ENCODE measurements around the gene CRISPLD2. TPM values are rescaled to one million over a fixed set of nuclear protein-coding genes. Genes with fewer than 3 reads are reported as not detected.

CRISPLD2 gene, protein sequence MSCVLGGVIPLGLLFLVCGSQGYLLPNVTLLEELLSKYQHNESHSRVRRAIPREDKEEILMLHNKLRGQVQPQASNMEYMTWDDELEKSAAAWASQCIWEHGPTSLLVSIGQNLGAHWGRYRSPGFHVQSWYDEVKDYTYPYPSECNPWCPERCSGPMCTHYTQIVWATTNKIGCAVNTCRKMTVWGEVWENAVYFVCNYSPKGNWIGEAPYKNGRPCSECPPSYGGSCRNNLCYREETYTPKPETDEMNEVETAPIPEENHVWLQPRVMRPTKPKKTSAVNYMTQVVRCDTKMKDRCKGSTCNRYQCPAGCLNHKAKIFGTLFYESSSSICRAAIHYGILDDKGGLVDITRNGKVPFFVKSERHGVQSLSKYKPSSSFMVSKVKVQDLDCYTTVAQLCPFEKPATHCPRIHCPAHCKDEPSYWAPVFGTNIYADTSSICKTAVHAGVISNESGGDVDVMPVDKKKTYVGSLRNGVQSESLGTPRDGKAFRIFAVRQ
- total RNA-seq: 100 to 1,000 TPM; 174 to 411 (median 219) TPM

DNA sequence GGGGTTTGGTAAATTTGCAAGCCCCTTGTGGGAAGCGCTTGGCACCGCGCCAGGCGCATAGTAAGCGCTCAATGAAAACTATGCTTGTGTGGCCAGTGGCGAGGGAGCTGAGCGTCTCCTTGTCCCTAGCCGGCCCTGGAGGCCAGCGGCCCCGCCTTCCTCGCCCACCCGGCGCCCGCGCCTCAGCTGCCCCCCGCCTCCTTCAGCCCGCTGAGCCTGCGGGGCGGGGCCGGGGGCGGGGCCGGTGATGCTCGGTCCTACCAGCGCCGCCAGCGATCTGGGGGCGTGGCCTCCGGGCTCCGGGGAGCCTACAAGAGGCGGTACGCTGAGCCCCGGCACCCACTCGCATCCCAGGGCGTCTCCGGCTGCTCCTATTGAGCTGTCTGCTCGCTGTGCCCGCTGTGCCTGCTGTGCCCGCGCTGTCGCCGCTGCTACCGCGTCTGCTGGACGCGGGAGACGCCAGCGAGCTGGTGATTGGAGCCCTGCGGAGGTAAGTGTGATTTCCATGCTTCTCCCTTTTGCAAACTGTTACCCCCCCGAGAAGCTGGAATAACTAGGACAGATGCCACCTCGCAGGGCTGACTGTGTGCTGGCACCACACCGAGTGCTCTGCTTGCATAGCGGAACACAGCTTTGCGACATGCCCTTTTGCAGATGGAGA, at the start of gene CRISPLD2:
Gene CRISPLD2, plus strand, starts transcription at position 342 of the 661 bp plus-strand sequence. CDS start 18,511 bp downstream, outside the sequence.
- Histone ChIP-seq H3K4me1 (peaks cover 0 to 56% (median 23%) of the 10 kb centered on the region in 3 donors), H3K27ac (peak within 1 kb of the TSS; percentile 79 to 97 (median 94)), H3K27me3 (no peaks in the 10 kb centered on the region), H3K9me3 (no peaks in the 10 kb centered on the region), H3K4me3 (peak within 1 kb of the TSS; percentile 86 to 92), H3K36me3 (no peaks in the 10 kb centered on the region)
- ATAC-seq: peak; percentile 90
- TF ChIP-seq, protein P1, sequence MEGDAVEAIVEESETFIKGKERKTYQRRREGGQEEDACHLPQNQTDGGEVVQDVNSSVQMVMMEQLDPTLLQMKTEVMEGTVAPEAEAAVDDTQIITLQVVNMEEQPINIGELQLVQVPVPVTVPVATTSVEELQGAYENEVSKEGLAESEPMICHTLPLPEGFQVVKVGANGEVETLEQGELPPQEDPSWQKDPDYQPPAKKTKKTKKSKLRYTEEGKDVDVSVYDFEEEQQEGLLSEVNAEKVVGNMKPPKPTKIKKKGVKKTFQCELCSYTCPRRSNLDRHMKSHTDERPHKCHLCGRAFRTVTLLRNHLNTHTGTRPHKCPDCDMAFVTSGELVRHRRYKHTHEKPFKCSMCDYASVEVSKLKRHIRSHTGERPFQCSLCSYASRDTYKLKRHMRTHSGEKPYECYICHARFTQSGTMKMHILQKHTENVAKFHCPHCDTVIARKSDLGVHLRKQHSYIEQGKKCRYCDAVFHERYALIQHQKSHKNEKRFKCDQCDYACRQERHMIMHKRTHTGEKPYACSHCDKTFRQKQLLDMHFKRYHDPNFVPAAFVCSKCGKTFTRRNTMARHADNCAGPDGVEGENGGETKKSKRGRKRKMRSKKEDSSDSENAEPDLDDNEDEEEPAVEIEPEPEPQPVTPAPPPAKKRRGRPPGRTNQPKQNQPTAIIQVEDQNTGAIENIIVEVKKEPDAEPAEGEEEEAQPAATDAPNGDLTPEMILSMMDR (IDR thresholded peaks at IDR 0.05): peak in 2 of 4 experiments; percentile 6 to 9
- TF ChIP-seq EP300 (IDR thresholded peaks at IDR 0.05) (no peak), POLR2A (IDR thresholded peaks at IDR 0.05) (peak; percentile 99 to 100), POLR2AphosphoS5 (IDR thresholded peaks at IDR 0.05) (peak; percentile 100)
- WGBS, 2 donors (ENCODE audit: low coverage in 1 of 2): no CpG with 5 or more reads among the region's 53 CpGs

DNA sequence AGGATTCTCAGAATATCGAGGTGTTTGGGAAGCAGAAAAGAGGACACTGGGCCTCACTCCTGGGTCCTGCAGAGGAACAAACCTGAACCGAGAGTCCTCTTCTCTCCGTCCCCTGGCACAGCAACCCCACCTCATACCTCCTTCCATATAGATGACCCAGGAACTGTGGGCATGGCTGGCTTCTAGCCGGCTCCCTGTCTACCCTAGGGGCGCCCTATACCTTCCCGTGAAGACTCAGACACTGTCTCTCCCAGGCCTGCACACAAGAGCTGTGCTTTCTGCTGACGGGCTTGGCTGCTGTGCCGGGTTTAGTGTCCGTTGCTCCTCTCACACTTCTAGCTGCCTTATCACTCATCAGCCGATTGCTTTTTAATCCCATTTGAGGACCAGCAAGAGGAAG, 46.5 kb upstream of the CRISPLD2 start:
- TF ChIP-seq, protein P1 (IDR thresholded peaks at IDR 0.05): no peak
- no peak for TF ChIP-seq POLR2AphosphoS5 (IDR thresholded peaks at IDR 0.05)
- ATAC-seq: no peak
- peaks cover 0 to 6% (median 0%) of the 10 kb centered on the region in 3 donors for H3K4me1 ChIP-seq
- no peaks in the 10 kb centered on the region for H3K9me3 ChIP-seq
- no peak overlapping the region for H3K4me3 ChIP-seq
- no peaks in the 10 kb centered on the region for H3K27me3 ChIP-seq
- 86 to 100% methylated on average over 3 to 10 of the region's 10 CpGs for WGBS, 2 donors (ENCODE audit: low coverage in 1 of 2)
- H3K36me3 ChIP-seq: peaks cover 0 to 97% of the 10 kb centered on the region in 2 donors
- H3K27ac ChIP-seq: peak overlapping the region in 3 of 4 donors; percentile 10 to 43 (median 22)

DNA sequence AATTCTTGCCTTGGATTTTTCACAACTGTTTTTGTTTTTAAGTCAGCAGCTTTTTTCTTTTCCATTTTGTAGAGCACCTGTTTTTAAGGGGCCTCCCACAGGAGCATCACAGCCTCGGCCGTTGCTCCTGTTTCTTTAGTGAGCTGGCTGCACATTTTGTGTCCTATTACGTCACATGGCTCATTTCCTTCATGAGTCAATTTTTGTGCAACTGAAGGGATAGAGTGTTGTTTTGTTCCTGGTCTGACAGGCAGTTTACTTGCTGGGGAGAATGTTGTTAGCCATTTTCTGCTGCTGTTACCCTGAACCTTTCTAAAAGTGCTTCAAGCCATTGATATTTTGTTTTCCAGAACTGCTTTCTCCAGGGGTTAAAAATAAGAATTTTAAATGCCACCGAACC, 45.0 kb upstream of the CRISPLD2 start:
- H3K9me3 ChIP-seq: no peaks in the 10 kb centered on the region
- H3K36me3 ChIP-seq: peaks cover 0 to 97% of the 10 kb centered on the region in 2 donors
- no peaks in the 10 kb centered on the region for H3K27me3 ChIP-seq
- 45 to 60% methylated on average over 2 to 4 of the region's 4 CpGs for WGBS, 2 donors (ENCODE audit: low coverage in 1 of 2)
- H3K4me1 ChIP-seq: peaks cover 0 to 6% (median 0%) of the 10 kb centered on the region in 3 donors
- no peak overlapping the region for H3K4me3 ChIP-seq
- TF ChIP-seq, protein P1 (IDR thresholded peaks at IDR 0.05): no peak
- no peak for TF ChIP-seq EP300 (IDR thresholded peaks at IDR 0.05)
- no peak for TF ChIP-seq POLR2A (IDR thresholded peaks at IDR 0.05)
- TF ChIP-seq POLR2AphosphoS5 (IDR thresholded peaks at IDR 0.05): peak; percentile 72
- peak; percentile 91 for ATAC-seq
- H3K27ac ChIP-seq: peak overlapping the region in 3 of 4 donors; percentile 52 to 58 (median 55)

DNA sequence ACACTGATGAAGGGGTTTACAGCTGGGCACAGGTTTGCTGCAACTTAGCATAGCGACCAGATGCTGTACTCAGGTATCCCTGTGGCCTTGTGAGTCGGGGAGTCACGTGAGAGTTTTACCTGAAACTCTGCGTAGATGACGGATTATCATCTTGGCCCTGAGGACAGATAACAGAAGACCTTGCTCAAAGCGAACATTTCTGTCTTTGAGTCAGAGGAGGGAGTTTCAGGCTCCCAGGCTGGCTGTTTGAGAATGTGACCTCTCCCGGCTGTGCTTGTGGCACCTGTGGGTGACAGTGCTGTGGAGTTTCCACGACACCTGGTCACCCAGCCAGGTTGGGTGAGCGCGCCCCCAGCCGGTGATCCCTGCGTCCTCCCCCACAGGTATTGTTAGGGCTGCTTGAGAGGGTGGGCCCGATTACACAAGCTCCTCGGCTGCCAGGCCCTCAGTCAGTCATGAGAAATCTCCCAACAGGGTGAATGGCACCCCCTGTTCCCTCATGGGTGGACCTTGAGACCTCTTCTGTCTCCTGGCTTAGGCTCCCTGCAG, 44.4 kb upstream of the CRISPLD2 start:
- H3K36me3 ChIP-seq: peaks cover 0 to 98% of the 10 kb centered on the region in 2 donors

More for the DNA sequence above, 44.4 kb upstream of the CRISPLD2 start:
- Histone ChIP-seq H3K4me1 (peaks cover 0 to 6% (median 0%) of the 10 kb centered on the region in 3 donors), H3K27me3 (no peaks in the 10 kb centered on the region), H3K4me3 (peak overlapping the region in 1 of 2 donors; percentile 19), H3K27ac (peak overlapping the region; percentile 21 to 58 (median 54)), H3K9me3 (no peaks in the 10 kb centered on the region)
- no peak for TF ChIP-seq POLR2AphosphoS5 (IDR thresholded peaks at IDR 0.05)
- no peak for TF ChIP-seq POLR2A (IDR thresholded peaks at IDR 0.05)
- TF ChIP-seq, protein P1 (IDR thresholded peaks at IDR 0.05): no peak
- TF ChIP-seq EP300 (IDR thresholded peaks at IDR 0.05): no peak
- no peak for ATAC-seq
- 86 to 90% methylated on average over 8 to 14 of the region's 14 CpGs for WGBS, 2 donors (ENCODE audit: low coverage in 1 of 2)
